HG03565 (cell line): Measurements from ENCODE around the gene SLC39A11.
"Not testable (repeated sequence)": the region's sequence is repeated elsewhere in the genome, so short reads cannot be mapped to it uniquely, and the experiment has no call there.

Experiments
- ATAC-seq: cut with Tn5 transposase; IDR thresholded peaks from one replicate; pipeline ENCODE4 v1.9.1; 2021; ENCODE audit warnings: mild to moderate bottlenecking, moderate library complexity; ENCODE audit not compliant: unreplicated experiment

Gene SLC39A11, protein sequence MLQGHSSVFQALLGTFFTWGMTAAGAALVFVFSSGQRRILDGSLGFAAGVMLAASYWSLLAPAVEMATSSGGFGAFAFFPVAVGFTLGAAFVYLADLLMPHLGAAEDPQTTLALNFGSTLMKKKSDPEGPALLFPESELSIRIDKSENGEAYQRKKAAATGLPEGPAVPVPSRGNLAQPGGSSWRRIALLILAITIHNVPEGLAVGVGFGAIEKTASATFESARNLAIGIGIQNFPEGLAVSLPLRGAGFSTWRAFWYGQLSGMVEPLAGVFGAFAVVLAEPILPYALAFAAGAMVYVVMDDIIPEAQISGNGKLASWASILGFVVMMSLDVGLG

DNA sequence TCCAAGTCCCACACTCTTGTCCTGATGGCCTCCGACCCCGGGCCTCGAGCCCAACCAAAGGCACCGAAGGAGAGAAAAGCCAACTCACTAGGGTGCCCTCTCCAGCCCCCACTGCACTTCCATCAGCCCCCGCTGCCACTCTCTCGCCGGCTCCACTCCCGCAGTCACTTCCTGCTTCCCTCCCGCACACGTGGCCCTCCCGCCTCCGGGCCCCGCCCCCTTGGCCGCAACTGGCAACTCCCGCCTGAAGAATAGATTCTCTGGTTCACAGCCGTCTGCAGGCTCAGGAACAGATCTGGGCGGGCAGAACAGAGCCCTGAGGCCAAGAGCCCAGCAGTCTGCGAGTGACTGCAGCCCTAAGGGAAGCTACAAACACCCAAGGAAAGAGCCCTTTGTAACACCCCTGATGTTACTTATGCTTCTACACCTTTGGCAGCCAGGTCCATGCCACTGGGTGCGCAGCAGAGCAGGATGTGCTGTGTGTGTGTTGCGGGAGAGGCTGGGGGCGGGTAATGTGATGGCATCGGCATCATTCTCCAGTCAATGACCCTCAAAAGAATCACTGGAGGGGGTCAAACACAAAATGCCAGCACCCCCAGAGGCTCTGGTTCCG, at the start of gene SLC39A11:
Gene SLC39A11, minus strand, starts transcription at position 166 of the 613 bp plus-strand sequence. CDS start 3,924 bp downstream, outside the sequence.
- ATAC-seq = peak; percentile 99

DNA sequence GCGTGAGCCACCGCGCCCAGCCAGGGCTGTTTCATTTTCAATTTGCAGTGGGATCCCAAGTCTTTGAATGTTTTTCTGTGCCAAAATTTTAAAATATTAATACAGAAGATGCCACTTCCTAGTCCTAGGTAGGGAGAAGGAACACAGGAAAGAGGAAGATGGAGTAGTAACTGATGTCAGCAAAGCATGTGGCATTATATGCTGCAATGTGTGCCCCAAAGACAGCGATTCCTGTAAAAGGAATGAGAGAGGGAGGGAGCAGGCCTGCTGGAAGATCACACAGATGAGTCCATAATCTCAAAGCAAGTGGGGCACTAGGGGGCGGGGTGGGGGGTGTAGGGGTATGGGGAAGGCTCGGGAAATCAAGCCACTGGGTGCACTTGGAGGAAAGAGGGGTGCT, 48.9 kb upstream of the SLC39A11 start:
- ATAC-seq = no peak

DNA sequence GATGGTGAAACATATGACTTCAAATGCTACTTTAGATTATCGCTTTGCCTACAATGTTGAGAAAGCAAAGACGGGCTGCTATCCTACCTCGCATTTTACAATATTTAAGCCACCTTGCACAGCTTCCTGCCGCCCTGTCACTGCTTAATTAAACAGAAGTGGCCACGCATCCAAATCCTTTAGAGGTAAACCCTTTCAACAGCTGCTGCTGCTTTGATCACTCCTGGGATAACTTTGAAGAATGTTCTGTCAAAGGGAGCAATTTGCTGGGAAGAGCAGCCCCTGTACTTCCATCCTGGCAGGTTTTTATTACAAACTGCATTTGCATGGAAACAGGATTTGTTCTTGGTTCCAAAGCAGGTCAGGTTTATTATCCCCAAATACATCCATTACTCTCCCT, 48.1 kb upstream of the SLC39A11 start:
- no peak for ATAC-seq

DNA sequence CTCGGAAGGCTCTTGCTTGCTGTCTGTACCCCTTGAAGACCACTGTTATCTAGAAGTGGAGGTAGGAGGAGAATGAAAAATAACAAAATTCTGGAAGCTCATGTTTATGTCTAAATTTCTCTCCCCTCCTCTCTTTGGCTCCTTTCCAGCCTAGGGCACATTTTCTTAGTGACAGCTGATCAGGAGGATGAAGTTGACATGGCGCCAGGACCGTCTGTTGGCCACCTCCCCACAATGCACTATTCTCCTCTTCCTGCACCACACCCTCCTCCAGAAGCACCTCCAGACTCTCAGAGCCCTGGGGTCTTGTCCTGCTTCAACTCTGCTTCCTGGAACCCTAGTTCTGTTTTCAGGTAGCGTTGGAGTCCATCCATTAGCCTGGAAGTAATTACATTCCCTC, 46.8 kb upstream of the SLC39A11 start:
- no peak for ATAC-seq

DNA sequence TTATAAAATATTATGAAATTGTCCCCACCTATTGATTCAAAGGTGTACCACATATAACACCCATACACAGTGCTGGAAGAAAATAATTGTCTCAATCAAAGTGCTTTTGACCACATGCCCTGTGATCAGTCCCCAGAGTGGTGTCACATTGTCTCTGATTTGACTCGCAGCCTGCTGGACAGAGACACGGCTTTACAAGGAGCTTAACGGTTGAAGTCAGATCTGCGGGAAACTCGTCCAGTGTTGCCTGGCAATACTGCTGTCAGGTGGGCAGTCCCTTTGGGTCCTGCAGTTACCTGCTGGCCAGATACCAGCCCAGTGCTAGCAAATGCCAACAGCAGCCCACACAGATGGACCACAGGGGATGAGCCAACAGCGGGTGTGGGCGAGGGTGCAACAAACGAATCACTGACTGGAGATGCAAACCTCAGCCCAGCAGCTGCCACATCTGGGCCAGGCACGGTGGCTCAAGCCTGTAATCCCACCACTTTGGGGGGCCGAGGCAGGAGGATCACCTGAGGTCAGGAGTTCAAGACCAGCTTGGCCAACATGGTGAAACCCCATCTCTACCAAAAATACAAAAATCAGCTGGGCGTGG, 46.2 kb upstream of the SLC39A11 start:
- ATAC-seq = no peak

DNA sequence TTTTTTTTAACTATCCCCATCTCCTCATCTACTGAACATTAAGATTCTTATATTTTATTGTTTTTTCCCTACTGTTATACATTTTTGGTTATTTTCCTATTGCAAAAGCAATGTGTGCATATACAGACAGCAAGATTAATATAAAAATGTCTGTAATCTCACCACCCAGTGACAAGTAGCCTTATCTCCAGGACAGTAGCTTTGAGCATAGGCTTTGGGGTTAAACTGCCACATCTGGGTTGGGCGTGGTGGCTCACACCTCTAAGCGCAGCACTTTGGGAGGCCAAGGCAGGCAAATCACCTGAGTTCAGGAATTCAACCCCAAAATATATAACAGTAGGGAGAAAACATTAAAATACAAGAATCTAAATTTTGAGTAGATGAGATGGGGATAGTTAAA, 44.9 kb upstream of the SLC39A11 start:
- no peak for ATAC-seq

DNA sequence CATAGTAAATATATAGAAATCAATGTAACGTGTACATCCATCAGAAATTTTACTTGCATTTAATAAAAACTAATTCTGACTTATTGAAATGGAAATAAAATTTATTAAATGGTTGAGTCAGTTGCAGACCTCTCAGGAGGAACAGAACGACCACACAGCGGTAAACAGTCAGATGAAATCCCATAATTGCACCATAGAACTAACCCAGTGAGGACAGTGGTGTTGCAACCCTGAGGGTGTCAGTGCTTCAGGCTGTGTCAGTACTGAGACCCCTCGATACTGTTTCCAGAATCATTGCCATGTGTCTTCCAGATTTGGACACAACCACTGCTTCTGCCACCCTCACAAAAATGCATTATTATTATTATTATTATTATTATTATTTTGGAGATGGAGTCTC, 43.3 kb upstream of the SLC39A11 start:
- no peak for ATAC-seq

DNA sequence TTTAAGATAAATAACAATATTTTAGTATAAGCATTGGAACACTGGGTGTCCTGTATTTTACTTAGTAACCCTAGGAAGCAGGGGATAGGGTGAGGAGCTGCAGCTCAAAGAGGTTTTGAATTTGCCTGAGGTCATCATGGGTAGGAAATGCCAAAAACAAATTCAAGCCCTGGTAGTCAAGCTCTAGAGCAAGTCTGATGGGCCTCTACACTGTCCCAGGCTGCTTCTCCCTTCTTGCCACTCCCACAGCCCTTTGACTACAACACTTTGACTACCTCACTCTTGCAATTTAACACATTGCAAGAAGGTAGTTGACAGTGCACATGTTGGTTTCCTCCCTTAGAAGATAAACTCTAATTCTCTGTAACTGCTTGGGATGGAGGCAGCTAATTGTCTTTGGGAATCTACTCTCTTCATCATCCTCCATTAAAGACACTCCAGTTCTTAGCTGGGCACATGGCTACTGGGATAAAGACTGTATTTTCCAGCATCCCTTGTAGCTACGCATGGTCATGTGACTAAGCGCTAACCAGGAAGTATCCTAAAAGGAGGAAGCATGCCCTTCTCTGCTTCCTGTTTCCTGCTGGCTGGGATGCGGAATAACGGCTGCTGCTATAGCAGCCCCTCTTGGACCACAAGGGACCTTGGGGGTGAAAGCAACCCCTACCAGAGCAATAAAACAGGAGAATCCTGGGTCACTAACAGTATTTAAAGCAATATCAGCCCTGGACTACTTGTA, 41.6 kb upstream of the SLC39A11 start:
- no peak for ATAC-seq

DNA sequence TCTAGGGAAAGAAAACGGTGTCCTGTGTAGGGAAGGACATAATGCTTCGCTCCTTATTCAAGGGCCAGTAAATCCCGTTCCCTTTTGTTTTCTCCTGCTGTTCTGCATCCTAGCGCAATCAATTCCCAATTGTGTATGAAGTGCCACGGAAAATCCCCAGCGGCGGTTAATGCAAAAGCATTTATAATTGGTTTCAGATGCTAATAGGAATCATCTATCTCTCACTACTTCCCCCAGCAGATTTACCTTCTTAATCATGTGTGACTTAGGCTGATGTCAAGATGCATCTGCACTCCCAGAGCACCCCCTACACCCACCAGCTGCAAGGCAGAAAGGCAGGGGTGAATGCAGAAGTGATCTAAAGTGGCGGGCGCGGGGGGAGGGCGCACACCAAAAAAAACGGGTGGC, 39.6 kb upstream of the SLC39A11 start:
- no peak for ATAC-seq

DNA sequence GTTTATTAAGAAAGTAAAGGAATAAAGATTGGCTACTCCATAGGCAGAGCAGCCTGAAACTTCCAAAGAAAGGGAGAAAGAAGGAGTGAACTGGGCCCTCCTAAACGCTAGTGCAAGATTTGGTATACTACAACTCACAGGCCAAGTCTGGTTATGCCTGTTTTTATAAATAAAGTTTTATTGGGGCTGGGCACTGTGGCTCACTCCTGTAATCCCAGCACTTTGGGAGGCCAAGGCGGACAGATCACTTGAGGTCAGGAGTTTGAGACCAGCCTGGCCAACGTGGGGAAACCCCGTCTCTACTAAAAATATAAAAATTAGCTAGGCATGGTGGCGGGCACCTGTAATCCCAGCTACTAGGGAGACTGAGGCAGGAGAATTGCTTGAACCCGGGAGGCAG, 39.0 kb upstream of the SLC39A11 start:
- ATAC-seq = not testable (repeated sequence)

DNA sequence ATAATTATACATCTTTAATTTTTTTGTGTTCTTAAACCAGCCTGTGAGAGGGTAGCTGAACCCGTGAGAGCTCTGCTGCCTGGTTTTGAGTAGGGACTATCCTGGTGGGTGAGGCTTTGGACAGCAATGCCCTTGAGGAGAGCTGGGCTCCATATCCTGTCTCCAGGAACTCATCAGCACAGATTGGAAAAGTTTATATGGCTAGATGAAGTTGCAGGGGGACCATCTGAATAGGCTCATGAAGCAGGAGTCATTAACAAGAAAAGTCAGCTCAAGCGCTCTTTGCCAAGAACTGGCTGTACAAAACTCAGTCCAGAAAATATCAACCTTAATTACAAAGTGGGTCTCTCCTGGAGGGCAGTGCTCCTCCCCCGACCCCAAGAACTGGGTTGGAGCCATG, 38.5 kb upstream of the SLC39A11 start:
- no peak for ATAC-seq

DNA sequence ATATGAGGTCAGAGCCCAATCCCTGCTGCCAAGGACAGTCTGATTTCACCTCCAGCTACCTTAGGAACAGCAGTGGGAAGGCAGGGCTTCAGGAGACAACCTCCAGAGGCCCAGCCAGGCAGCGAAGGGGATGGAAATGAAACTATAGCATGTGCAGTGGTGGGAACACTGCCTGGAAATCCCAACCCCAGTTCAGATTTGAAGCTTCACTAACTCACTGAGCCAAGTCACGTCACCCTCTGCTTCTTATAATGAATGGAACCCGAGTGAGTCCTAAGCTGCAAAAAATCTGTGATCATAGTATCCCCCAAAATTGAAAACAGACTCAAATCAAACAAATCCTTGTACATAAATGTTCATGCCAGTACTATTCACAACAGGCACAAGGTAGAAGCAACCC, 36.0 kb upstream of the SLC39A11 start:
- no peak for ATAC-seq

DNA sequence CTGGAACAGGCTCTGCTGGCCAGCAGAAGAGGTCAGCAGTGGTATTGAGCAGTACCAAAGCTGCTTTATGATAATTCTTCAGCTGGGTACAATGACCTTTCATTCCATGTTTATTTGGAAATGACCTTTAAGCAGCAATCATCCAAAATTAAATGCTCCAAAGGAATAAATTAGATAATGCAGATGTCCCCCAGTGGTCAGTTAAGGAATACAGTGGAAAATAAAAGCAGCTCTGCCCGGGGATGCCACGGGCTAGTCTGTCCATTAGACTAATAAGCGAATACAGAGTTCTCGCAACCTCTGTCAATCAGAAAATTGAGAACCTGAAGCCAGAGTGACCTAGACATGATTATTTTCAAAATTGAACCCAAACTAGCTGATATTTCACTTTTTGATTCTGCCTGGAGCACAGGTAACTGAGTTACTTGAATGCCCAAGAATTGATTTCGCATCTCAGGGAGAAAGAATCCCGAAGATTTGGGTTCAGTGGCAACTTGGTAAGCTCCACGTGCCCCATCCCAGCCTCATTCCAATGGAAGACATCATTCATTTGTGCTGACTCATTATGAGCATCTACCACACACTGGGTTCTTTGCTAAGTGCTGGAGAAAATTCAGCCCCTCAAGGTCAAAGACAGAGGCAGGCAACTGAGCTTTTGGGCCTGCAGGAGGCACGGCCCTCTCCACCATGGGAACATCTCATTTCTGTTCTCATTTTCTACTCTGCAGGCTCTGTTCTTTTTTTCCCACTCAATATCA, 34.4 kb upstream of the SLC39A11 start:
- no peak for ATAC-seq

DNA sequence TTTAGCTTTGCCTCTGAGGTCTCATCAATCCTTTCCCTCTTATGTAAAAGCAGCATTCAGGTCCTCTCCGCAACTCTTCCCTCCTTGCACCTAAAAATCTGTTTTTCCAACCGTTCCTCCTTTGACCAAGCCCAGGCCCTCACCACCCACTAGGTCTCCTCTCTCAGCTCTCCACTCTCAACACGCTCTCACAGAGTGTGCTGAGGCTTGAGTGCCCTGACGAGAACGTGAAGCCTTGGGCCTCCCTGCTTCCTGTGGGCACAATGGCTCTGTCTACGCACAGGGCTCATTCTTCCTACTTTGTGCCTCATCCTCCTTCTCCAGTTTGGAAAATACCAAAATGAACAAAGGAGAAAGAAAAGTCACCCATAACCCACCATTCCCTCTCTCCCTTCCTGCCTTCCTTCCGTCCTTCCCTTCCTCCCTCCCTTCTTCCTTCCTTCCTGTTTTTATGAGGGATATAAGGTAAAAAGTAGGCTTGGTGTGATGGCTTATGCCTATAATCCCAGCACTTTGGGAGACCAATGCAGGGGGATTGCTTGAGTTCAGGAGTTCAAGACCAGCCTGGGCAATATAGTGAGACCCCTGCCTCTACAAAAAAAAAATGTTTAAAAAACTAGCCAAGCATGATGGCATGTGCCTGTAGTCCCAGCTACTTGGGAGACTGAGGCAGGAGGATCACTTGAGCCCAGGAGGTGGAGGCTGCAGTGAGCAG, 31.3 kb upstream of the SLC39A11 start:
- no peak for ATAC-seq

DNA sequence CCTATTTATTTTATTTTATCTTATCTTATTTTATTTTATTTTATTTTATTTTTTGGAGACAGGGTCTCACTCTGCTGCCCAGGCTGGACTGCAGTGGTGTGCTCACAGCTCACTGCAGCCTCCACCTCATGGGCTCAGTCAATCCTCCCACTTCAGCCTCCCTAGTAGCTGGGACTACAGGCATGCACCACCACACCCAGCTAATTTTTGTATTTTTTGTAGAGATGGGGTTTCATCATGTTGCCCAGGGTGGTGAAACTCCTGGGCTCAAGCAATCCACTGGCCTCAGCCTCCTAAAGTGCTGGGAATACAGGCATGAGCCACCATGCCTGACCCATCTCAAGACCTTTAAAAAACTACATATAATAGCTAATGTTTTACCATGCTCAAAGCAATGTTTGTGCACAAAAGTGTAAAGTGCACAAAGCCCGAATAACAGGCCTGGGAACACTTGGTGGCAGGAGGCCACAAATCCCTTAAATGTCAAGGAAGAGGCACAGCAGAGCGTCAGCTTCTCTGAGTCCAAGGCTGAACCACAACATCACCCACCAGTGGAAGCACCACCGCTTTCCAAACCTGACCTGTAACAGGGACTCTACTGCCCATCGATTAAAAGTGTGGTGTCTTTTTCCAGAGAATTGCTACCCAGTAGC, 30.6 kb upstream of the SLC39A11 start:
- no peak for ATAC-seq

DNA sequence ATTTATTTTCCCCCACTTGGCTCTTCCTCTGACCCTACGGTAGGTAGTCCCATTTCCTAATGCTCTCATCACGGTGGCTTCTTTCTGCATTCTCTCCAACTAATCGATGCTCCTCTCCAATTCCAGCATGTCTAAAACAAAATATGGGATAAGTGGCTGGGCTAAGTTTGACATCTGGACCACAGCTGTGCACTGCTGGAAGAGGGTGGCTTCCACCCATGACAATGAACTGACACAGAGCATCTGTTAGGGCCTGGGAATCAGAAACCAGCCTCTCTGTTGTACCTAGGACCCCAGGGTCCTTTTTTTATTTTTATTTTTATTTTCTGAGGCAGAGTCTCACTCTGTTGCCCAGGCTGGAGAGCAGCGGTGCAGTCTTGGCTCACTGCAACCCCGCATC, 29.0 kb upstream of the SLC39A11 start:
- no peak for ATAC-seq

DNA sequence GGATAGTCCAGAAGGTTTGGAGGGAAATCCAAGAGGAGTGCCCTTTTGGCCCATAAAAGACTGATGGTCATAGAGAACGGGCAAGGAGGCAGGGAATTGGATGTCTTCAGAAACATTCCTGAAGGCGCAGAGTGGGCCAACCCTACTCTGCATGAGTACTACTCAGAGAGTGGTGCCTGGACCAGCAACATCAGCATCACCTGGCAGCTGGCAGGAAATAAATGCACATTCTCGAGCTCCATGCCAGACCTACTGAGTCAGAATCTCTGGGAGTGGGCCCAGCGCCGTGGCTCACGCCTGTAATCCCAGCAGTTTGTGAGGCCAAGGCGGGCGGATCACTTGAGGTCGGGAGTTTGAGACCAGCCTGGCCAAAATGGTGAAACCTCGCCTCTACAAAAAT, 27.1 kb upstream of the SLC39A11 start:
- no peak for ATAC-seq

DNA sequence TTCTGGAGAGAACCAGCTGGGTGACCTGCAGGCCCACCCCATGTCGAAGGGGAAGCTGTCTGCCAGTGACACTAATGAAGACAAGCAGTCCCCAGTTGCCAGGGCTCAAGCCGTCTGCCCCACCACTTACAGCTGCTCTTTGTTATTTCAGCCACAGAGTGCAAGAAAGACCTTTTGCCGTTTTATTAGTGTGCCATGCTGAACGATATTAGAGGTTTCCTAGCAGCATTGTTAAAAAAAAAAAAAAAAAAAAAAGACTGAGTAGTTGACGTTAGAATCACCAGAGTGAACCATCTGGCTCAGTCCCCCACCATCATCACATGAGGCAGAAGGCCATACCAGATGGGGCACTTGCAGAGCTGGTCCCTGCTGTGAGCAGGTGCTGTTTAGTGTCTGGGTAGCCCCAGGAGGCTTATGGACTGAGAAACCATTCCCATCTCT, 26.5 kb upstream of the SLC39A11 start:
- no peak for ATAC-seq

DNA sequence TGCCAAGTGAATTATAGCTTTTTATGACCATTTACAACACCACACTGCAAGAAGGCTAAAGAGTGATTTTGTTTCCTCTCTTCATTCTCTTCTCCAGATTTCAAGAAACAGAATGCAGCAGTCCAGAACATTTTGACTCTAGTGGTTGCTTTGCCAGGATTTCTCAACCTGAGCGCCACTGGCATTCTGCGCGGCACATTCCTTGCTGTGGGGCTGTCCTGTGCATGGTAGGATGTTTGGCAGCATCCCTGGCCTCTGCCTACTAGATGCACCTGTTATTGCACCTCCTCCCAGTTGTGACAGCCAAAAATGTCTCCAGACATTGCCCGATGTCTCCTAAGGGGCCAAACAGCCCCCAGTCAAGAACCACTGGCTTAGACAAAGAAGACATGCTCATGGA, 25.7 kb upstream of the SLC39A11 start:
- no peak for ATAC-seq

DNA sequence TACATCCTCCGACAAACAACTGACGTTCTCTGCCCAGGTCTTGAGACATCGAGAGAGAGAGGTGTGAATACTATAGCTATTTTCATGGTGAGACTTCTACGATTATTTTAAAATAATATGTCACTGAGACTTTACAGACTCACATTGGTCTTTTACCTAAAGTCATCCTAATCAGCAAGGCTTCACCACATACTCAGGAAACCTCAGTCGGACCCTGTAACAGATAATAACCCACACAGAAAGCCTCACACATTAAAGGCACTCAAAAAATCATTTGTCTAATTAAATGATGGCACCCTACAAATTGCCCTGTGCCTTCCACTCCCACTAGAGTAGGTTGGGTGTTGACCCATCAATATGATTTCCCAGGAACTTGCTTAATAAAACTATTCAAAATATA, 19.8 kb upstream of the SLC39A11 start:
- ATAC-seq = no peak
